Liver (tissue), 9 donors: ENCODE results near the gene HIVEP3. TPM values are rescaled to one million over a fixed set of nuclear protein-coding genes. Genes with fewer than 3 reads are reported as not detected.

Experiments
- DNase-seq: peaks from one replicate; pipeline ENCODE4 v3.0.0-alpha.2; 2017; ENCODE audit warnings: low spot score
- H3K27ac ChIP-seq, 2 donors: one replicate each; pipeline ENCODE4 v1.7.0; 2013; ENCODE audit warnings: inconsistent platforms in 2 of 2, low read length in 2 of 2, control low read depth in 1 of 2, low read depth in 1 of 2, mild to moderate bottlenecking in 1 of 2
- H3K27me3 ChIP-seq, 4 donors: one replicate each; pipeline versions ENCODE4 v1.6.1 to v1.7.0; 2013; ENCODE audit warnings: low read length in 3 of 4, inconsistent platforms in 1 of 4, mild to moderate bottlenecking in 1 of 4, moderate library complexity in 1 of 4; ENCODE audit not compliant: control insufficient read depth in 4 of 4, insufficient read depth in 4 of 4
- H3K36me3 ChIP-seq, 4 donors: one replicate each; pipeline versions ENCODE4 v1.6.1 to v1.7.0; 2013; ENCODE audit warnings: low read length in 3 of 4, mild to moderate bottlenecking in 3 of 4, low read depth in 1 of 4, moderate library complexity in 1 of 4; ENCODE audit not compliant: control insufficient read depth in 4 of 4, insufficient read depth in 3 of 4
- H3K4me1 ChIP-seq, 4 donors: one replicate each; pipeline versions ENCODE4 v1.6.1 to v1.7.0; 2013; ENCODE audit warnings: low read length in 3 of 4, mild to moderate bottlenecking in 3 of 4, moderate library complexity in 1 of 4; ENCODE audit not compliant: control insufficient read depth in 4 of 4, insufficient read depth in 4 of 4
- H3K4me3 ChIP-seq, 3 donors: one replicate each; pipeline versions ENCODE4 v1.6.1 to v1.7.0; 2013; ENCODE audit warnings: low read length in 3 of 3, control low read depth in 1 of 3, low read depth in 1 of 3, mild to moderate bottlenecking in 1 of 3
- H3K9ac ChIP-seq, 2 donors: one replicate each; pipeline ENCODE4 v1.7.0; 2013; ENCODE audit warnings: low read length in 2 of 2, mild to moderate bottlenecking in 2 of 2, moderate library complexity in 2 of 2, control low read depth in 1 of 2, low read depth in 1 of 2
- H3K9me3 ChIP-seq, 4 donors: one replicate each; pipeline versions ENCODE4 v1.6.1 to v1.7.0; 2013; ENCODE audit warnings: low read length in 3 of 4; ENCODE audit not compliant: control insufficient read depth in 4 of 4
- ATF3 ChIP-seq: IDR thresholded peaks from 2 replicates; pipeline ENCODE4 v1.6.1; 2016; ENCODE audit warnings: antibody characterized with exemption
- CTCF ChIP-seq: fragments of 150-350 bp; IDR thresholded peaks from 2 replicates; pipeline ENCODE4 v1.5.1; 2017; ENCODE audit warnings: improper control_type of control experiment, low read depth, low read length; ENCODE audit not compliant: missing input control
- EGR1 ChIP-seq, 2 donors: IDR thresholded peaks; 2 replicates each; pipeline ENCODE4 v1.6.1; 2016 to 2018; ENCODE audit warnings: antibody characterized with exemption in 2 of 2, low read depth in 2 of 2
- FOXA1 ChIP-seq: IDR thresholded peaks from 2 replicates; pipeline ENCODE4 v1.6.1; 2016; ENCODE audit warnings: antibody characterized with exemption
- FOXA2 ChIP-seq: IDR thresholded peaks from 2 replicates; pipeline ENCODE4 v1.6.1; 2016; ENCODE audit warnings: antibody characterized with exemption
- GABPA ChIP-seq, 2 donors: IDR thresholded peaks in 1 of 2; conservative IDR thresholded peaks in 1 of 2; 2 replicates each; pipeline ENCODE4 v1.6.1; 2016; ENCODE audit warnings: antibody characterized with exemption in 2 of 2, mild to moderate bottlenecking in 1 of 2, moderate library complexity in 1 of 2
- HNF4A ChIP-seq, 2 donors: conservative IDR thresholded peaks; 2 replicates each; pipeline ENCODE4 v1.6.1; 2016; ENCODE audit warnings: antibody characterized with exemption in 2 of 2, mild to moderate bottlenecking in 2 of 2
- HNF4G ChIP-seq: IDR thresholded peaks from 2 replicates; pipeline ENCODE4 v1.6.1; 2016; ENCODE audit warnings: antibody characterized with exemption
- JUND ChIP-seq, 2 donors: IDR thresholded peaks; 2 replicates each; pipeline ENCODE4 v1.6.1; 2016; ENCODE audit warnings: antibody characterized with exemption in 2 of 2
- MAX ChIP-seq: IDR thresholded peaks from 2 replicates; pipeline ENCODE4 v1.6.1; 2016; ENCODE audit warnings: antibody characterized with exemption
- NR2F2 ChIP-seq: IDR thresholded peaks from 2 replicates; pipeline ENCODE4 v1.6.1; 2016; ENCODE audit warnings: antibody characterized with exemption
- RAD21 ChIP-seq, 2 donors: IDR thresholded peaks; 2 replicates each; pipeline ENCODE4 v1.6.1; 2016; ENCODE audit warnings: antibody characterized with exemption in 2 of 2, mild to moderate bottlenecking in 2 of 2
- REST ChIP-seq: IDR thresholded peaks from 2 replicates; pipeline ENCODE4 v1.6.1; 2016; ENCODE audit warnings: antibody characterized with exemption, mild to moderate bottlenecking
- RXRA ChIP-seq, 2 donors: IDR thresholded peaks; 2 replicates each; pipeline ENCODE4 v1.6.1; 2017 to 2018; ENCODE audit warnings: antibody characterized with exemption in 2 of 2, mild to moderate bottlenecking in 1 of 2
- SP1 ChIP-seq: IDR thresholded peaks from 2 replicates; pipeline ENCODE4 v1.6.1; 2018; ENCODE audit warnings: antibody characterized with exemption, mild to moderate bottlenecking
- YY1 ChIP-seq: IDR thresholded peaks from 2 replicates; pipeline ENCODE4 v1.6.1; 2016; ENCODE audit warnings: antibody characterized with exemption, mild to moderate bottlenecking
- WGBS: extraction: QIAGEN DNeasy Blood & Tissue Kit; methylation state at CpG from one replicate; pipeline ENCODE4 v1.1.7; 2013; 5-methylcytosine and 5-hydroxymethylcytosine counted together
- polyA plus RNA-seq, 2 donors: library from polyadenylated mRNA; stranded (reverse) in 1 of 2; unstranded in 1 of 2; fragments of 200-250 nt in 1 of 2; fragments of >200 nt in 1 of 2; fragmentation: Nextera tagmentation in 1 of 2; extraction: Ambion mirVana in 1 of 2; gene quantifications; one replicate each; pipeline versions ENCODE4 v1.2.1 to v1.2.3, GENCODE V29; 2013 to 2015
- total RNA-seq, 2 donors: library from RNA; depleted of rRNA; stranded (reverse); fragments of >200 nt; gene quantifications; one replicate each; pipeline ENCODE4 v1.2.3, GENCODE V29; 2014
- donor health status: healthy.
- donor health status: healthy.
- donor health status: healthy.
- donor health status: healthy.
- donor health status: healthy.

The HIVEP3 gene
- total and polyA plus RNA-seq, 4 donors: 0.93 to 1.6 (median 1.4) TPM

- H3K9ac ChIP-seq: no peak overlapping the region
- H3K4me1 ChIP-seq: no peaks in the 10 kb centered on the region
- H3K36me3 ChIP-seq: no peaks in the 10 kb centered on the region
- H3K27ac ChIP-seq: no peak overlapping the region
- H3K9me3 ChIP-seq: no peaks in the 10 kb centered on the region
- no peak for DNase-seq
- no peak overlapping the region for H3K4me3 ChIP-seq
- H3K27me3 ChIP-seq: no peaks in the 10 kb centered on the region
- WGBS: 87% methylated on average over 12 of the region's 12 CpGs
- TF ChIP-seq EGR1 (IDR thresholded peaks at IDR 0.05; ENCODE audit: low read depth in 2 of 2) (no peak), REST (no peak), RXRA (IDR thresholded peaks at IDR 0.05) (no peak)
These were observed 207.1 kb downstream of the HIVEP3 start for GRCh38 chr1:41711581-41711980.

GRCh38 chr1:41710980-41711379, 207.7 kb downstream of the HIVEP3 start:
- H3K9ac ChIP-seq: no peak overlapping the region
- H3K4me1 ChIP-seq: no peaks in the 10 kb centered on the region
- H3K9me3 ChIP-seq: no peaks in the 10 kb centered on the region
- H3K27me3 ChIP-seq: no peaks in the 10 kb centered on the region
- H3K4me3 ChIP-seq: no peak overlapping the region
- no peaks in the 10 kb centered on the region for H3K36me3 ChIP-seq
- DNase-seq: no peak
- no peak overlapping the region for H3K27ac ChIP-seq
- no peak for TF ChIP-seq FOXA1
- no peak for TF ChIP-seq HNF4G
- TF ChIP-seq RAD21 (IDR thresholded peaks at IDR 0.05): no peak
- no peak for TF ChIP-seq ATF3
- no peak for TF ChIP-seq HNF4A (conservative IDR thresholded peaks at IDR 0.05)
- TF ChIP-seq GABPA (IDR thresholded peaks at IDR 0.05 in 1 of 2, conservative IDR thresholded peaks at IDR 0.05 in 1 of 2): no peak
- TF ChIP-seq JUND (IDR thresholded peaks at IDR 0.05): no peak
- 95% methylated on average over 9 of the region's 9 CpGs for WGBS

- no peaks in the 10 kb centered on the region for H3K4me1 ChIP-seq
- H3K9me3 ChIP-seq: no peaks in the 10 kb centered on the region
- no peak overlapping the region for H3K4me3 ChIP-seq
- 87% methylated on average over 4 of the region's 4 CpGs for WGBS
- H3K36me3 ChIP-seq: no peaks in the 10 kb centered on the region
- no peaks in the 10 kb centered on the region for H3K27me3 ChIP-seq
- H3K27ac ChIP-seq: no peak overlapping the region
- no peak overlapping the region for H3K9ac ChIP-seq
- no peak for DNase-seq
- TF ChIP-seq YY1 (no peak), REST (no peak), FOXA1 (no peak), MAX (no peak), ATF3 (no peak), JUND (IDR thresholded peaks at IDR 0.05) (no peak), EGR1 (IDR thresholded peaks at IDR 0.05; ENCODE audit: low read depth in 2 of 2) (no peak), NR2F2 (no peak), GABPA (IDR thresholded peaks at IDR 0.05 in 1 of 2, conservative IDR thresholded peaks at IDR 0.05 in 1 of 2) (no peak), RAD21 (IDR thresholded peaks at IDR 0.05) (no peak), FOXA2 (no peak), CTCF (no peak), HNF4G (no peak), RXRA (IDR thresholded peaks at IDR 0.05) (no peak), SP1 (no peak)
These were observed 208.8 kb downstream of the HIVEP3 start for GRCh38 chr1:41709873-41710272.
